GM18520 (cell line): ENCODE data around the gene INHBB.

Experiments used
- ATAC-seq: cut with Tn5 transposase; IDR thresholded peaks from one replicate; pipeline ENCODE4 v1.9.1; 2021; ENCODE audit not compliant: unreplicated experiment

Gene INHBB

GRCh38 chr2:120395221-120396012 lies 49.5 kb downstream of the INHBB start:
- no peak for ATAC-seq

GRCh38 chr2:120396013-120396860 lies 50.3 kb downstream of the INHBB start:
- no peak for ATAC-seq

DNA sequence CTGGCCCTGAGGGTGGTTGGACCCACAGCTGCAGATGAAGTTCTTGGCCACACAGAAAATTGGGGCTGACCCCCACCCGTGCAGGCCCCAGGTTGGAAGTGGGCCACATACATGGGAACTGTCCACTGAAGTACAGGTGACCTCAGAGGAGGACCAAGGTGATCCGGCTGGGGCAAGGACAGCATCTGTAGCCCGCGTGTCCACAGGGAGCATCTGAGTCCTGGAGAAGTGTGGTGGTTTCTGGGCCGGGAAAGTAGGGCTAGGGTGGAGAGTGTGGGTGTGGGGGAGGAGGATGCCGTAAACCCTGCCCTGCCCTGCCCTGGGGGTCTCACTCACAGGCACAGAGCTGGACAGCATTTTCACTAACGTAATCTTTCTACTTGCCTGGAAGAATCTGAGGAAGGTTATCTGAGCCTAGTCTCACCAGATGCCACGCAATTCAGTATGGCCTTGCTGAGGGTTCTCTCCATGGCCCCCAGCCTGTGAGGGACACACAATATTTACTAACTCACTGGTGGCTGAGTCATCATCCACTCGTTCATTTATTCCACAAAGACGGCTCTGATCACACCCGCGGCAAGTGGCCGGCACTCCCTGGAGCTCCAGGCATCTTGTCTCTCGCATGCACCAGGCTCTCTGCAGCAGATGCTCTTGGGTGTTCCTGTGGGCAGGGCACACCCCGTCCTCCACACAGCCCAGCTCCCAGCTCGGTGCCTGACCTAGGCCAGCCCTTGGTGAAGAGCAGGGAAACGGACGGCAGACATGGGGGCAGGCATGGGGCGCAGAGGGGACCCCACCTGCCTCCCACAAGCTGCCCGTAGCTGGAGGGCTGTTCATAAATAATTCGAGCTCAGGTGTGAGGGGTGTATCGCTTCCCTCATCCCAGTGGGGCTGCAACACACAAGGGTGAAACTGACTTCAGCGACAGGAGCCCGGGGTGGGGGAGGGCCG lies 51.2 kb downstream of the INHBB start:
- ATAC-seq, result no peak

GRCh38 chr2:120398051-120398995 lies 52.4 kb downstream of the INHBB start:
- ATAC-seq, result no peak

- ATAC-seq, result no peak
Measured at GRCh38 chr2:120398996-120399888, 53.3 kb downstream of the INHBB start.

DNA sequence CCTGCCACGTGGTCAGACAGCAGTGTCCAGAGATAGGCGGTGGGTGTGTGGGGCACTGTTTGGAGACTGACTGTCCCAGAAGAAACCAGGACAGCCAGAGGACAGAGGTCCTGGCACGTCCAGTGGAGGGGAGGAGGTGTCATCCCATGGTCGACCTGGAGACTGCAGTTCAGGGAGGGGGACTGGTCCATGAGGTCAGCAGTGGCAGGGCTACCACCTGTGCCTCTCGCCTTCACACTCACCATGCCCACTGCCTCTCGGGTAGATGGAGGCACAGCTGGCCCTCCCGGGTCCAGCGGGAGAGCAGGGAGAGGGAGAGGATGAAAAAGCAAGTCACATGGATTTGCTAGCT lies 53.9 kb downstream of the INHBB start:
- no peak for ATAC-seq

DNA sequence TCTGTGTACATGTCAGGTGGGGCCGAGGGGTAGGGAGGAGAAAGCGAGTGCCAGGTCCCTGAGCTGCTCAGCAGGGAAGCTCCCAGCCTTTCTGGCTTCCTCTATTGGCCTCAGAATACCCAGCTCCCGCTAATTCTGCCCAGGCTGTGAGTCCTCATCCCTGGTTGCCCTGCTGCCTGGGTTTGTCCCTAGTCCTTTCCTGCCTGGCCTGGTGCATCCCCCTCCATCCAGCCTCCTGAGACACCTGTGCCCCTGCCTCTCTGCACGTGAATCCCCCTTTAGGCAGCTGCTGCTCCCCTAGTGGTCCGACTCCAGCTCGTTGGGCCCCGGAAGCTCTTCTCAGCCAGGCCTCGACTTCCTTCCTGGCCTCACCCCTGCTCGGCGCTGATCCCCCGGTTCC lies 54.6 kb downstream of the INHBB start:
- ATAC-seq, result no peak
